ENCODE measurements around the gene RIPPLY3.

DNA sequence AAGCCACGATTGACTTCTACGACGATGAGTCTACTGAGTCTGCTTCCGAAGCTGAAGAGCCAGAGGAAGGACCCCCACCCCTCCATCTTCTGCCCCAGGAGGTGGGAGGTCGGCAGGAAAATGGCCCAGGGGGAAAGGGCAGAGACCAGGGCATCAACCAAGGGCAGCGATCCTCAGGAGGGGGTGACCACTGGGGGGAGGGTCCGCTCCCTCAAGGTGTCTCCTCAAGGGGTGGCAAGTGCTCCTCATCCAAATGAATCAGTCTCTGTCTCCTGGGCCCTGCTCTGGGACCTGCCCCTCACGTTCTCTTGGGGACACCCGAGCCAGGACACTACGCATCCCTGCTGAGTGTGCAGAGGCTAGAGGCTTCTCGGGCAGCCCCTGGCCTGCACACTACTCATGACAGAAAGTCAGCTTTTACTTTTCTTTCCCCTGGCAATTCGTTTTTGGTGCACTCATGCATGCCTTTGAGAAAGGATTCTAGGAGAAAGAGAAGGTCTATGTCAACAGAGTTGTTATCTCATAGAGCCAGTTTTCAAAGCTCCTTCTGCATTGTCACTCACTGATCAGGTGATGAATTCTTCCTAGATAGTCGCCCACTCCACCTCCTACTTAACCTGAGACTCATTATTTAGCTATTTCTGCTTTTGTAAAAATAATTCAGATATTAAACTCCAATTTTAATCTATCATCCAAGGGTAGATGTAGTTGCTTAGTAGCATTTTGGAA is 11.6 kb downstream of the RIPPLY3 start:
- TF ChIP-seq CTCF (IDR thresholded peaks at IDR 0.05; ENCODE audit: borderline replicate concordance, extremely low read depth, low read length, poor library complexity, severe bottlenecking) (no peak), EZH2 (IDR thresholded peaks at IDR 0.05; ENCODE audit: borderline replicate concordance, low read depth, low read length, severe bottlenecking) (no peak)

Measured in DND-41 (cell line).